EL (cell line): ENCODE results near the gene GABRB1.
"Not testable (repeated sequence)": the region's sequence is repeated elsewhere in the genome, so short reads cannot be mapped to it uniquely, and the experiment has no call there.

Source experiments
- DNase-seq: peaks from one replicate; pipeline ENCODE4 v3.0.0-alpha.2; 2016

Gene GABRB1

GRCh38 chr4:47215759-47216158 is 184.4 kb downstream of the GABRB1 start:
- DNase-seq, result peak; percentile 14

- no peak for DNase-seq
These were observed 185.9 kb downstream of the GABRB1 start for GRCh38 chr4:47217291-47217690.

GRCh38 chr4:47217884-47218283 is 186.5 kb downstream of the GABRB1 start:
- no peak for DNase-seq

GRCh38 chr4:47218631-47219030 is 187.3 kb downstream of the GABRB1 start:
- DNase-seq, result no peak

GRCh38 chr4:47219586-47219985 is 188.2 kb downstream of the GABRB1 start:
- no peak for DNase-seq

GRCh38 chr4:47221721-47222120 is 190.4 kb downstream of the GABRB1 start:
- peak; percentile 75 for DNase-seq

- DNase-seq, result peak; percentile 38
These were observed 190.9 kb downstream of the GABRB1 start for GRCh38 chr4:47222276-47222675.

- no peak for DNase-seq
These were observed 193.0 kb downstream of the GABRB1 start for GRCh38 chr4:47224361-47224760.

- DNase-seq, result no peak
These were observed 204.4 kb downstream of the GABRB1 start for GRCh38 chr4:47235721-47236120.

GRCh38 chr4:47238667-47239066 is 207.3 kb downstream of the GABRB1 start:
- DNase-seq, result peak; percentile 36

- DNase-seq, result no peak
These were observed 208.3 kb downstream of the GABRB1 start for GRCh38 chr4:47239649-47240048.

GRCh38 chr4:47251348-47252135 is 220.2 kb downstream of the GABRB1 start:
- DNase-seq, result no peak

GRCh38 chr4:47263721-47264120 is 232.4 kb downstream of the GABRB1 start:
- no peak for DNase-seq

- DNase-seq, result no peak
These were observed 239.0 kb downstream of the GABRB1 start for GRCh38 chr4:47270201-47270888.

GRCh38 chr4:47271291-47271690 is 239.9 kb downstream of the GABRB1 start:
- no peak for DNase-seq

- DNase-seq, result no peak
These were observed 243.5 kb downstream of the GABRB1 start for GRCh38 chr4:47274901-47275300.

GRCh38 chr4:47275595-47275994 is 244.2 kb downstream of the GABRB1 start:
- no peak for DNase-seq

GRCh38 chr4:47278631-47279030 is 247.3 kb downstream of the GABRB1 start:
- DNase-seq, result no peak

GRCh38 chr4:47287735-47288134 is 256.4 kb downstream of the GABRB1 start:
- peak; percentile 78 for DNase-seq

- DNase-seq, result no peak
These were observed 258.4 kb downstream of the GABRB1 start for GRCh38 chr4:47289805-47290204.

GRCh38 chr4:47290873-47291272 is 259.5 kb downstream of the GABRB1 start:
- DNase-seq, result not testable (repeated sequence)

- DNase-seq, result no peak
These were observed 277.8 kb downstream of the GABRB1 start for GRCh38 chr4:47309165-47309564.

GRCh38 chr4:47312170-47312569 is 280.8 kb downstream of the GABRB1 start:
- no peak for DNase-seq

GRCh38 chr4:47313384-47313783 is 282.0 kb downstream of the GABRB1 start:
- no peak for DNase-seq
